ENCODE results near the gene B3GNT3.

B3GNT3 gene

GRCh38 chr19:17860993-17861360 is 66.0 kb downstream of the B3GNT3 start:
- no peak for DNase-seq (ENCODE audit: low spot score)

GRCh38 chr19:17861542-17862402 is 66.8 kb downstream of the B3GNT3 start:
- DNase-seq (ENCODE audit: low spot score): no peak

GRCh38 chr19:17862711-17863519 is 68.0 kb downstream of the B3GNT3 start:
- no peak for DNase-seq (ENCODE audit: low spot score)
